KMS-11 (cell line): ENCODE measurements around the gene ABCB4.

ENCODE experiments used
- H2AFZ ChIP-seq: fragments of 200-600 bp; sonication (generic); 2 replicates; pipeline ENCODE4 v1.6.1; 2016; ENCODE audit warnings: antibody characterized with exemption, mixed run types, low read depth
- H3K27ac ChIP-seq: fragments of 200-600 bp; sonication (generic); 2 replicates; pipeline ENCODE4 v1.6.1; 2016; ENCODE audit warnings: mild to moderate bottlenecking, mixed run types
- H3K27me3 ChIP-seq: fragments of 200-600 bp; sonication (generic); 2 replicates; pipeline ENCODE4 v1.6.1; 2017; ENCODE audit warnings: mild to moderate bottlenecking, low read depth, mixed run types, moderate library complexity; ENCODE audit not compliant: insufficient read depth
- H3K36me3 ChIP-seq: fragments of 200-600 bp; sonication (generic); 2 replicates; pipeline ENCODE4 v1.6.1; 2017; ENCODE audit warnings: mild to moderate bottlenecking, mixed run types; ENCODE audit not compliant: insufficient read depth
- H3K4me1 ChIP-seq: fragments of 200-600 bp; sonication (generic); 2 replicates; pipeline ENCODE4 v1.6.1; 2016; ENCODE audit warnings: mild to moderate bottlenecking, low read depth, mixed run types; ENCODE audit not compliant: poor library complexity, severe bottlenecking
- H3K4me2 ChIP-seq: fragments of 200-600 bp; sonication (generic); 2 replicates; pipeline ENCODE4 v1.7.0; 2016; ENCODE audit warnings: mild to moderate bottlenecking, mixed run types
- H3K4me3 ChIP-seq: fragments of 200-600 bp; sonication (generic); IDR thresholded peaks from 2 replicates; pipeline ENCODE4 v1.6.1; 2017; ENCODE audit warnings: low read depth, low read length, mixed read lengths; ENCODE audit not compliant: insufficient read depth
- H3K79me2 ChIP-seq: fragments of 200-600 bp; sonication (generic); 2 replicates; pipeline ENCODE4 v1.6.1; 2016; ENCODE audit warnings: low read depth, mixed run types; ENCODE audit not compliant: insufficient read depth
- H3K9ac ChIP-seq: fragments of 200-600 bp; sonication (generic); 2 replicates; pipeline ENCODE4 v1.6.1; 2016; ENCODE audit warnings: mild to moderate bottlenecking, mixed run types
- H4K20me1 ChIP-seq: fragments of 200-600 bp; sonication (generic); 2 replicates; pipeline ENCODE4 v1.6.1; 2016; ENCODE audit warnings: mild to moderate bottlenecking, mixed run types; ENCODE audit not compliant: insufficient read depth
- CTCF ChIP-seq: fragments of 200-600 bp; sonication (generic); conservative IDR thresholded peaks from 2 replicates; pipeline ENCODE4 v1.6.1; 2017; ENCODE audit warnings: low read depth, mild to moderate bottlenecking, antibody characterized with exemption, low read length, moderate library complexity, mixed read lengths

Gene ABCB4

GRCh38 chr7:87450706-87451105 lies 24.8 kb downstream of the ABCB4 start:
- Histone ChIP-seq H3K9ac (no peak overlapping the region), H3K4me3 (no peak overlapping the region), H3K27me3 (no peaks in the 10 kb centered on the region), H2AFZ (no peak overlapping the region), H4K20me1 (no peaks in the 10 kb centered on the region), H3K27ac (no peak overlapping the region), H3K79me2 (no peaks in the 10 kb centered on the region), H3K36me3 (no peaks in the 10 kb centered on the region), H3K4me2 (no peak overlapping the region), H3K4me1 (no peaks in the 10 kb centered on the region)
- no peak for TF ChIP-seq CTCF

- H2AFZ ChIP-seq, result no peak overlapping the region
- no peak overlapping the region for H3K4me3 ChIP-seq
- no peaks in the 10 kb centered on the region for H3K4me1 ChIP-seq
- no peaks in the 10 kb centered on the region for H3K27me3 ChIP-seq
- H3K9ac ChIP-seq, result no peak overlapping the region
- H4K20me1 ChIP-seq, result no peaks in the 10 kb centered on the region
- H3K4me2 ChIP-seq, result no peak overlapping the region
- no peaks in the 10 kb centered on the region for H3K36me3 ChIP-seq
- H3K27ac ChIP-seq, result no peak overlapping the region
- no peak for TF ChIP-seq CTCF
- no peaks in the 10 kb centered on the region for H3K79me2 ChIP-seq
Measured at GRCh38 chr7:87448388-87448787, 27.1 kb downstream of the ABCB4 start.

DNA sequence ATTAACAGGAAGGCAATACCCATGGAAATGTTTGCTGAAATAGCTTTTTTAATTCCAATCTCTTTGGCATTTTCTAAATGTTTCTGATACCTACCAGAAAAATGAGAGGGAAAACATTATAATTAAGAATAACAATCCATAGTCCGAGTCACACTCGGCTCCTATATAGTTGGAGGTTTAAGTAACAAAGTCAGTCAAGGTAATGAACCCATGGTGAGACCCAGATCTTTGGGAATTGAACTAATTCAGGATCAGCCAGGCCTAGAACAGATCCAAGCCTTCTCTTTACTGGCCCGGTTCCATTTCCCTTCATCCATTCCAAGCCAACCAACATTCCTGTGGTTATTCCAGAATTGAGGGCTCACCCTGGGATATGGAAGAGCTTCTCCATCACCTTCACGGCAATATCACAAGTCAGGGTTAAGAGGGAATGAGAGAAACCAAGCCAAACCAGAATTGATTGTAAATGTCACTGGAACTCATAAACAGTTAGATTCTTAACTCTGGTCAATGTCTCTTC lies 28.3 kb downstream of the ABCB4 start:
- Histone ChIP-seq H3K9ac (no peak overlapping the region), H3K4me3 (no peak overlapping the region), H2AFZ (no peak overlapping the region), H3K36me3 (no peaks in the 10 kb centered on the region), H3K27ac (no peak overlapping the region), H4K20me1 (no peaks in the 10 kb centered on the region), H3K4me1 (no peaks in the 10 kb centered on the region), H3K27me3 (no peaks in the 10 kb centered on the region), H3K79me2 (no peaks in the 10 kb centered on the region), H3K4me2 (no peak overlapping the region)
- no peak for TF ChIP-seq CTCF

DNA sequence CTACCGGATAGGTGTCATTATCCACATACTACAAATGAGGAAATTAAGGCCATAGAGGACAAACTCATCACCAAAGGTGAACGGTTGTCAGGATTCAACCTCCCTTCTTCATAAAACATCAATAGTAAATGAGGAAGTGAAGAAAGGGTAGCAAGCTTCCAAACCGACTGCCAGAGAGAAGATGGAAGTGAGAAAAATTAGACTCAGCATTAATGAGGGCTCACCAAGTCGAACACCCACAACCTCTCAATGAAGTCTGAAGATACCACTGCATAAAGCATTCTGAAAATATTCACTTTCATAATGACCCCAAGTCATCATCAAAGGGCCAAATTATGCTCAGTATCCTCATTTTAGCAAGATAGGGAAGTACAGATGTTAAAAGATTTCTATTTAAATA lies 29.6 kb downstream of the ABCB4 start:
- H4K20me1 ChIP-seq, result no peaks in the 10 kb centered on the region
- no peak overlapping the region for H3K9ac ChIP-seq
- no peak overlapping the region for H3K27ac ChIP-seq
- no peaks in the 10 kb centered on the region for H3K36me3 ChIP-seq
- no peak overlapping the region for H2AFZ ChIP-seq
- no peak overlapping the region for H3K4me2 ChIP-seq
- no peaks in the 10 kb centered on the region for H3K79me2 ChIP-seq
- H3K27me3 ChIP-seq, result no peaks in the 10 kb centered on the region
- H3K4me3 ChIP-seq, result no peak overlapping the region
- H3K4me1 ChIP-seq, result no peaks in the 10 kb centered on the region
- no peak for TF ChIP-seq CTCF
